GM21381 (cell line): ENCODE measurements around the gene SYTL3.
"Not testable (repeated sequence)": the region's sequence is repeated elsewhere in the genome, so short reads cannot be mapped to it uniquely, and the experiment has no call there.

Experiments used
- ATAC-seq: cut with Tn5 transposase; IDR thresholded peaks from one replicate; pipeline ENCODE4 v1.9.1; 2021; ENCODE audit warnings: mild to moderate bottlenecking, moderate library complexity; ENCODE audit not compliant: unreplicated experiment

Gene SYTL3

DNA sequence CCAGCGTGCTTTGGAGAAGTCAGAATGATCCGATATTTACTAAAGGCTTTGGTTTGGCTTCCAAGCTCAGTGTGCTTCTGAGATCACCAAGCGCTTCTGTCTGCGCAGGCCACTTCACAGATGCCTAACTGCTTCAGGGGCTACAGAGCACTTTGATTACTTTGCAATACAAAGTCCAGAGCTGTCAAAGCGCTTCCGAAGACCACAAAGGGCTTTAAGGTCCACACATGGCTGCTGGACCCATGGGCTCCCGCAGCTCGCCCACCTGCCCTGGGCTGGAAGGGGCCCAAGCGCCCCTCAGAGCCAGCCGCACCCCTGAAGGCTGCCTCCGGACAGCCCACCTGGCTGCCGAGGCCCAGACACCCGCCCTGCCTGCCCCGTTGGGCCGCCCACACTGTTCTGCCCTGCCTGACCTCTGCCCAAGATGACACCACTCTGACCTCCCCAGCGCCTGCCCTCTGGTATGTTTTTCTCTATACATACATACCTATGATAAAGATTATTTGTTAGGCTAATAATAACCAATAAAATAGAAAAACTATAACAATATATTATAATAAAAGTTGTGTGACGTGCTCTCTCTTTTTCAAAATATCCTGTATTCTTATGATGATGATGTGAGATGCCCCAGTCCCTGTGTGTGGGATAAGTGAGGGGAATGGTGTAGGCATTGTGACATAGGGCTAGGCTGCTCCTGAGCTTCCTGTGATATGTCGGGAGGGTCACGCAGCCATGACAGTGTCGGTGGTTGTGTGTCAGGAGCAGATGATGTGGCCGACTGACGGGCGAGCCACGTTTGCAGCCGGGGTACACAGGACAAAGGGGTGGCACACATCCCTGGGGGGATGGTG is 27.9 kb upstream of the SYTL3 start:
- no peak for ATAC-seq

DNA sequence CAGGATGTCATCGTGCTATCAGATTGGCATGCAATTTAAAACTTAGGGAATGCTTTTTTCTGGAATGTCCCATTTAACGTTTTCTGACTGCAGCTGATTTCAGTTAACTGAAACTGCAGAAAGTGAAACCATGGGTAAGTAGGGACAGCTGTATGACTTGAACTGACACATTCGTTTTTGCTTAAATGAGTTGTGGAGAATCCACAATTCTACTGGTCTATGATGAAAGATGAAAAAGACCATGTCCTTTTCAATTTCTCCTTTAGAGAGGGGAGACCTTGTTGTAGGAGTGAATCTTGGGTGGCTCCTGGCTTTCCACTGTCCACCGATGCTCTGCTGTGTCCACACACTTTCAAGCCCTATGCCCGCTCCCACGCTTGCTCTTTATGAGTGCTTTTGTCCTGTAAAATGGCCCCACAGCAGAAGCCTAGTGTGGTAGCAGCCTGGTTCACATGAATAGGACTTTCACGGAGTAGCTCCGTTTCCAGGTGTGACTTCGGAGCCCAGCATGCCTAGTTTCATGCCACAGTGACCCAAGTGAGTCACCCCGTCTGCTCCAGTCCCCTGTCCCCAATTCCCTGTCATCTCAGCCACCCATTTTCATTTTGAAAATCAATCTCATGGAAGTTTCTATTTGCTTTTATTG is 27.2 kb upstream of the SYTL3 start:
- no peak for ATAC-seq

DNA sequence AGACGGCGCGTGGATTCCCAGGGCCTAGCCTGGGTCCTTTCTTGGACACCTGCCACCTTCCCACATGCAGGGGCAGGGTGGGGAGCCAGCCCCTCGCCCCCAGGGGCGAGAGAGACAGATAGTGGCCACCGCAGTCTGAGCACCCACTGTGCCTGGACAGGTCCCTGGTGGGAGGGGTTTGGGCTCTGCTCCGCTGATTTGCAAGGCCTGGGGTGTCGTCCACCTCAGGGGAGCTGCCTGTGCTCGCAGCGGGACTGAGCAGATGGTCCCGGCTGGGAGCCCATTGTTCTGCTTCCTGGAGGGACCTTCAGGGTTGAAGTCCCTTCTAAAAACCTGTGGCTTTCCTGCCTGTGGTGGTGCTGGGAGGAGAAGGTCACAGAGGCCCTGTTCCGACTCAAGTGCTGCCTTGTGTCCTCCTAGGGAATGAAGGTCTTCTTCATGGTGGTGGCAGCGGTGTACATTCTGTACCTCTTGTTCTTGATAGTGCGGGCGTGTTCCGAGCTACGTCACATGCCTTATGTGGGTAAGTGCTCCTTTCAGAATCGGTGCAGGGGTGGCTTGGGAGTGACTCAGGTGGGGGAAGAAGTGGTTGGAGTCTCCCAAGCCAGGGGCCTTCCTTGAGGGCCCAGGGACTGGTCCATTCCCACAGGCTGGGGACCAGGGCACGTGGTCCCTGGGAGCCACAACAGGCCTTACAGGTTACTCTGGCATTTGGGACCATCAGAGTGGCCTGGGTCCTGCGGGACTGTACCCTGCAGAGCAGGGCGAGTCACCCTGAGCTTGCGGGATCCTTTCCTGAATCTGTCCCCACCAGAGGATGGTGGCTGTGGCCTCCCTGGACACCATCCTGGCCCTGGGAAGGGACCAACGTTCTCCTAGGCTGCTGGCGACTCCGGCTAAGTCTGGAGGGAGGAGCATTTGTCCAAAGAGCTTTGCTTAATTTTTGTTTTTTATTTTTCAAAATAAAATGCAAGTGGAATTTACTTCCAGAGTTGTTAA is 24.9 kb upstream of the SYTL3 start:
- no peak for ATAC-seq

GRCh38 chr6:158625881-158626305 is 24.0 kb upstream of the SYTL3 start:
- ATAC-seq: no peak

DNA sequence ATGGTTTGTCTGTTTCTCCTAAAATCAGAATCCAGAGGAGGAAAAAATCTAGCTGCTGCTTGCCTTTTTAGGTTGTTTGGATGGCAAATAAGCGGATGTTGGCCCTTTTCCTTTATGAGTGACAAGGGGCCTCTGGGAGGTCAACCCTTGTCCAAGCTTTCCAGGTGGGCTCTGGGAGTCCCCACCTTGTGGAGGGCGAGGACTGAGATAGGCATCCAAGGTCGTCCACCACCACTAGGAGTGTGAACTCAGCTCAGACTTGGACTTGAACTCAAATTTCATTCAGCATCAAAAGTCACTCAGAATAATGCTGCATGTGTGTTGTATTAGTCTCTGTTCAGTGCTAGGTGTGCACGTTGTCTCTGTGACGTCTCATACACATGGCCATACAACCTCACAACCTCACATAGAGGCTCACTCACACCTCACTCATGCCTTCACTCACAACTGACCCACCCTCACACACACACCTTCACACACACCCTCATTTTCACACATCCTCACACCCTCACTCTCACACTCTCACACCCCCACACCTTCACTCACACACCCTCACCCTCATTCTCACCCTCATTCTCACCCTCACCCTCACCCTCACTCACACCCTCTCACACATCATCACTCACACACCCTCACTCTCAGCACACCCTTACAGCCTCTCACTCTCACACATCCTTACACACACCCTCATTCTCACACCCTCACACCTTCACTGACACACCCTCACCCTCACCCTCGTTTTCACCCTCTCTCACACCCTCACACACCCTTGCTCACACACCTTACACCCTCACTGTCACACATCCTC is 23.3 kb upstream of the SYTL3 start:
- no peak for ATAC-seq

DNA sequence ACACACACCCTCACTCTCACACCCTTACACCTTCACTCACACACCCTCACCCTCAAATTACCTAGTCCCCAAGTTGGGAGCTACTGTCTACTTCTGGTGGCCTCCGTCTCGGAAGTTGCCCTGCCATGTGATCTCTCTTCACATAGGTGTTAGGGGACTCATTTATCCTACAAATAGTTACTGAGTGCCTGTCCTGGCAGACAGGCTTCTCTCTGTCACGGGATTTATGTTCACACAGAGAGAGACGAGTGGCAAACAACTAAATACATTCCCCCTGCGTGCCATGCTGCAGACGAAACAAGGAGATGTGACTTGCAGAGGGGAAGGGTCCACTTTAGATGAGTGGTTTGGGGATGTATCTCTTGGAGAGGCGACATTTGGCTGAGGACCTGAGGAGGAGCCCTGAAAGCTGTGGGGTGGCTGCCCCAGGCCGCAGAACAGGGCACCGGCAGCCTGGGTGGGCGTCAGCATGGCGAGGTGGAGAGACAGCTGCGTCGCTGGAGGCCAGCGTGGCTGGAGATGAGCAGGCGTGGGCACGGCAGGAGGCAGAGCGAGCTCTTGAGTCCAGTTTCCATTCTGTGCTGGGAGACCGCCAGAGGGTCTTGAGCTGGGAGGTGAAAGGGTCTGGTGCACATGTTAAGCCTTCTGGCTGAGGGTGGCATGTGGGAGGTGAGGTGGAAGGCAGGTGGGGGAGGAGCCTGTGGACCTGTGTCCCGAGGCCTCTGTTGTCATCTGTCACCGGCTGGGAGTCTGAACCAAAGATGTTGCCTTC is 22.5 kb upstream of the SYTL3 start:
- no peak for ATAC-seq

DNA sequence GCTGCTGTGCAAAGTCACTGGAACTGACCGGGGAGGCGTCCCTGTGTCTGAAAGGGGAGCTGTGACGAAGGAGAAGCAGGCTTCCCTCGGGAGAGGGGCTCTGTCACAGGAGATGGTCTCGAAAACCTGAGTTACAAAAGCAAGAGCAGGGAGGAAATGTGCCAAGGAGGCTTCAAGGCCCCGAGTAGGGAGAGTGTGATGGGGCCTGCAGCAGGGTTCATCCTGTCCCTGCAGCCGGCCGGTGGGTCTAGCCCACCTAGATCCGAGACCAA is 22.0 kb upstream of the SYTL3 start:
- no peak for ATAC-seq

DNA sequence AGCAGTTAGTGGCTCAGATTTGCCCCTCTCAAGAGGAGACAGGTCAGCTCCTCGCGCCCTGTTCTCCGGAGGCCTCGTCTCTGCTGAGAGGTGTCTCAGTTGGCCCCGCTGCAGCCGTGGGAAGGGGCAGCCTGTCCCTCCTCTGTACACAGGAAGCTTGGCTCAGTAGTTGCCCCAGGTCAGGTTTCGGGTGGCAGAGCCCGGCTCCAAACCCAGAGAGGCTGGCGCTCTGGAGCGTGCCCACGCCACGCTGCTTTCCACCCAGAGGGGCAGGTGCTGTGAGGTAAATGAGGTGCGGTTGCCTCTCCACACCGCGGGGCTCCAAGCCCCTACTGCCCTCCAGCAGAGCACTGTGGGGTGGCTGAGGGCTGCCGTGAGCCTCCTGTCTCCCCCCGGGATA is 21.3 kb upstream of the SYTL3 start:
- ATAC-seq: no peak

DNA sequence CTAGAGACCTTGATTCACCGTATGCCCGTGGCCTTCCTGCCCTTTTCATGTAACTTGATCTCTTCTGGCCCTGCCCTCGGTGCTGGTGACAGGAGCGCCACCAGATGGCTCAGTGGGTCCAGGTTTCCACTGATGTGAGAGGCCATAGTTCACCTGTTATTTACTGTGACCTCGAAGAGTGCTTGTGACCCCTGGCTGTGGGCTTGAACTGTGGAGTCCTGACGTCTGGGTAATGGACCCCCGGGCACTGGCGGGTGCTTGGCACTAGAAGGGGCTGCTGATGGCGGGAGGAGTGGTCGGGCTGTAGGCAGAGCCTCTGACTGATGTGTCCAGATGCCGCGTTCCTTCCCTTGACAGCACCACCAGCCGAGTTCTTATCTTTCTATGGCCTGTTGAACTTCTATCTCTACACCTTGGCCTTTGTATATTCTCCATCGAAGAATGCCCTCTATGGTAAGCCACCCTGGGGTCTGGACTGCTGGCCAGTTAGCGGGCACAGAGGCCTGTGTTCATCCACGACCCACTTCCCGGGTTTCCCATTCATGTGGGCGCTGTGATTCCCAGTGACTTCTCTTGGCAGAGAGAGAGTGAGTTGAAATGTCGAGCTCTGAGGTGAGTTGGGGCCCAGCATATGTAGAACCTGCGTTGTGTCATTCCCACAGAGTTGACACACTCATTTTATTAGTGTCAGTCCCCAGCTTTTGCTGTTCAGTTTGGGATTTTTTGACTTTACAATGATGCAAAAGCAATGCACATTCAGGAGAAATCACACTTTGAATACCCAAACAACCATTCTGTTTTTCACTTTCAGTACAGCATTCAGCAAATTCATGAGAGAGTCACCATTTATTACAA is 20.3 kb upstream of the SYTL3 start:
- no peak for ATAC-seq

GRCh38 chr6:158630938-158631616 is 18.8 kb upstream of the SYTL3 start:
- no peak for ATAC-seq

DNA sequence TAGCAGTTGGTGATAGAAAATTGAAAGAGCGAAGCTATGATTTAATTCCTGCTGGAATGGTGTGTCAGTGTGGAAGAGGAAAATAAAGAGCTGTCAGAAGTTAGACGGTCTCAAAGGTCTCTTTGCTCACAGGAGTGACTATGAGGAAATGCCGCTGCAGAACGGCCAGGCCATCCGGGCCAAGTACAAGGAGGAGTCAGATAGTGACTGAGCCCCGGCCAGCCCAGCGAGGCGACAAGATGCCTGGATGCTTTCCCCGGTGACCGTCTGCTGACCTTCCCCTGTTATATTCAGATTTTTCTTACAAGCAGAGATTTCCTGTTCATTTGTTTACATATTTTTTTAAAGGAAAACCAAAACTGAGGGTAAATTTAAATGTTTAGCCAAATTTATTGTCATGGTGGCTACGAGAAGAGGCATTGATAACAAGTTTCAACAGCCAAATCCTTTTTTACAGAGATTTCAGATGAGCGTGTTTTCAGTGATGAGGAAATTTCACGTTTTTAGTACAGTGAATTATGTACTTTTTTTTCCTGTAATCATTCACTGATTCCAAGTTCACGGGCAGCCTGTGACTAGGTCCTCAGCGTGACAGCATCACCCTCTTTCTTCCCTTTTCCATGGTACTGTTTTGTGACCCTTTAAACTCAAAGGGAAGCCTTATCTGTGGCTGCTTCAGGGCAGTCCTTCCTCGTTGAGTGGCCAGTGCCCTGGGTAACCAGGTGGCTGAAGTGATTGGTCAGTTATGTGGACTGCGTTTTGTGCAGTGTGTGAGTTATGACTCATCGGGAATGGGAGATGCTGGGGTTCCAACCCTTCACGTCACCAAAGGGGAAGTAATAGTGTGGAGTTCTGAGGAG is 17.9 kb upstream of the SYTL3 start:
- no peak for ATAC-seq

DNA sequence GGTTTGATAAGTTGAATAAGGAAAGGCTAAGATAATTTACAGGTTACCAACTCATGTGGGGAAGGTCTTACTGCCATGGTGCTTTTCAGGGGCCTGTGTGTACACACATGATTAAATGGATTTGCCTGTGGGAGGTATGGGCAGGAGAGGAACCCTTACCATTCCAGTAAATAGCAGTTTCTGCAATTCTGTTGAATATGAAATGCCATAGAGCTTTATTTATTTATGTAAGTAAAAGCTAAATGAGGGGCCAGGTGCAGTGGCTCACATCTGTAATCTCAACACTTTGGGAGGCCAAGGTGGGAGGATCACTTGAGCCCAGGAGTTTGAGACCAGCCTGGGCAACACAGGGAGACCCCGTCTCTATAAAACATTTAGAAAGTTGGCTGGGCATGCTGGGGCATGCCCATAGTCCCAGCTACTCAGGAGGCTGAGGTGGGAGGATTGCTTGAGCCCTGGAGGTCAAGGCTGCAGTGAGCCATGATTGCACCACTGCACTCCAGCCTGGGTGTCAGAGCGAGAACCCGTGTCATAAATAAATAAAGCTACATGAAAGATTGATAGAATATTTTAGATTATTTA is 17.2 kb upstream of the SYTL3 start:
- not testable (repeated sequence) for ATAC-seq

DNA sequence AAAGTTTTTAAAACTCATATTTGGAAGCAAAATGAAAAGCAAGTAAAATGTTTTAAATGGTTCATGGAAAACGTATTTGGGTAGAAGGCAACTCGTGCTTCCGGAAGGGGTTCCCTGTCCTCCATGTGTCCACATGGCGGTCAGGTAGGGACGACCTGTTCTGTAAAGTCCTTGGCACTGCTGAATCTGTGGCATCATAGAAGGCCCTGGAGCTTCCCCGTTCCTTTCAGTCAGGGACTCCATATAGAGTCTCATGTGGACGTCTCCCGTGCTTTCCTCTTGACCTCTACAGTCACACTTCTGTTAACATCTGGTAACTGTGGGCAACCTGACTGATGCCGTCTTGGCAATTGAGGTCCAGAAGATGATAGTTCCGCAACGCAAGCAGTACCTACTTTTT is 16.7 kb upstream of the SYTL3 start:
- ATAC-seq: no peak

DNA sequence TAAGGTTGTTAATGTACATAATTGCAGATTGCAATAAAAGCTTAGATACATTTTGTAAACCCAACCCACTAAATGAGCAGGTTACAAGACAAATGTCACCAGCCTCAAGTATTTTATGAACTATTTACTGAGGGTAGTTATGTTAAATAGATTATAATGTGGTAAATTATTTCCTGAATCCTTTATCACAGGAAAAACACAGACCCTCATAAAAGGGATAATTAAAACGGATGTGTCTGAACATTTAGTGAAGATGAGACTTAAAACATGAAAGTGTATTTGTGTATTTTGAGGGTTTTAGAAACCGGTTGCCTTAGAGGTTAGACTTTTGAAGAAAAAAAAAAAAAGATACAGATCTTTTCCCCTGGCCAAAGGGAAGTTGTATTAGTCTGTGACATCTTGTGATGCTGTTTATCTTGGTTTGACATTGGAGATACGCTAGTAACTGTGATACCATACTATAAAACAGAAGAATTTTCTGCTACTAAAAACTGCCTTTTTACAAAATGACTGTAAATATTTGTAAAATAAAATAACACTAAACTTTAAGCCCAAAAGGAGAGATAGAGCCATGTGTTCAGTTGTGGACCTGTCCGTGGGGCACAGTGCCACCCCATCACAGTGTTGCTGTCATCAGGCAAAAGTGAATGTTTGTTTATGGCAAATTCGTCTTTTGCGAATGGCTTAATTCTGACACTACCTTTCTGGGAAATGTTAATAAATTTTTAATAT is 15.0 kb upstream of the SYTL3 start:
- ATAC-seq: no peak

GRCh38 chr6:158635427-158636073 is 14.3 kb upstream of the SYTL3 start:
- no peak for ATAC-seq

DNA sequence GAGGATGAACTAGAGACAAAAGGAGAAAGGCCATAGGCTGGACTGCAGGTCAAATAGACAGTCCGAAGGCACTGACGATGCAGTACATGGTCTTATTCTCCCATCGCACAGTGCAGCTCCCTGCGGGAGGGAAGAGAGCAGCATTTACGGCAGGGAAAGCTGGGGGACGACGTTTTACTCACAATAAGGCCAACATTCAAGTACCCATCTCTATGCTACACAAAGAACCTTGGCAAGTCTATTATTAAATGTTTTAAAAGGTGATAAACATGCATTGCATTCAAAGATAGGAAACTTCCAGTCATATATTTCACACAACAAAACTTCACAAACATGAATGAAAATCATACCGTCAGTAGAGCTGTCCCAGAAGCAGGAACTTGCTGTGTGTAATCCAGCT is 13.1 kb upstream of the SYTL3 start:
- no peak for ATAC-seq
